IMR-90 (cell line): ENCODE results near the gene PPP1R2.

Source experiments
- BHLHE40 ChIP-seq: fragments of 150-350 bp; IDR thresholded peaks from 2 replicates; pipeline ENCODE4 v1.6.1; 2016; ENCODE audit warnings: mild to moderate bottlenecking, low read depth, low read length
- CEBPB ChIP-seq: IDR thresholded peaks from 2 replicates; pipeline ENCODE4 v1.6.1; 2012; ENCODE audit warnings: low read depth, low read length, improper control_type of control experiment
- CHD1 ChIP-seq: IDR thresholded peaks from 2 replicates; pipeline ENCODE4 v1.6.1; 2012; ENCODE audit warnings: low read depth, low read length, improper control_type of control experiment
- CTCF ChIP-seq: conservative IDR thresholded peaks from 2 replicates; pipeline ENCODE4 v1.5.1; 2012; ENCODE audit warnings: mild to moderate bottlenecking, low read depth, low read length, improper control_type of control experiment
- FOS ChIP-seq: fragments of 150-350 bp; IDR thresholded peaks from 2 replicates; pipeline ENCODE4 v1.6.1; 2016; ENCODE audit warnings: low read depth, low read length
- MAZ ChIP-seq: IDR thresholded peaks from 2 replicates; pipeline ENCODE4 v1.6.1; 2012; ENCODE audit warnings: low read depth, mild to moderate bottlenecking, low read length, improper control_type of control experiment, moderate library complexity, borderline replicate concordance
- MXI1 ChIP-seq: IDR thresholded peaks from 2 replicates; pipeline ENCODE4 v1.6.1; 2012; ENCODE audit warnings: low read depth, mild to moderate bottlenecking, low read length, moderate library complexity, borderline replicate concordance
- NFE2L2 ChIP-seq: fragments of 150-350 bp; IDR thresholded peaks from 2 replicates; pipeline ENCODE4 v1.6.1; 2016; ENCODE audit warnings: low read depth, mild to moderate bottlenecking, low read length
- POLR2A ChIP-seq: IDR thresholded peaks from 2 replicates; pipeline ENCODE4 v1.6.1; 2012; ENCODE audit warnings: mild to moderate bottlenecking, low read depth, low read length
- RAD21 ChIP-seq: IDR thresholded peaks from 2 replicates; pipeline ENCODE4 v1.6.1; 2012; ENCODE audit warnings: low read length, improper control_type of control experiment
- RCOR1 ChIP-seq: IDR thresholded peaks from 2 replicates; pipeline ENCODE4 v1.6.1; 2012; ENCODE audit warnings: mild to moderate bottlenecking, low read length, improper control_type of control experiment; ENCODE audit not compliant: insufficient replicate concordance
- RFX5 ChIP-seq: IDR thresholded peaks from 2 replicates; pipeline ENCODE4 v1.8.0; 2012; ENCODE audit warnings: low read depth, mild to moderate bottlenecking, low read length, moderate library complexity
- TF ChIP-seq, protein P1 (sequence below): fragments of 150-350 bp; IDR thresholded peaks from 2 replicates; pipeline ENCODE4 v1.6.1; 2016; ENCODE audit warnings: low read depth, mild to moderate bottlenecking, low read length, moderate library complexity, borderline replicate concordance
- TF ChIP-seq, protein P2 (sequence below): fragments of 150-350 bp; IDR thresholded peaks from 2 replicates; pipeline ENCODE4 v1.6.1; 2017; ENCODE audit warnings: mild to moderate bottlenecking, antibody characterized with exemption, low read length, low read depth

GRCh38 chr3:195548501-195548900, 5.4 kb upstream of the PPP1R2 start:
- TF ChIP-seq CEBPB (no peak), CTCF (no peak), POLR2A (no peak), MAZ (no peak), RFX5 (no peak), RCOR1 (no peak), MXI1 (no peak), CHD1 (no peak), RAD21 (no peak), FOS (no peak), BHLHE40 (no peak), NFE2L2 (no peak)
- TF ChIP-seq, protein P1, sequence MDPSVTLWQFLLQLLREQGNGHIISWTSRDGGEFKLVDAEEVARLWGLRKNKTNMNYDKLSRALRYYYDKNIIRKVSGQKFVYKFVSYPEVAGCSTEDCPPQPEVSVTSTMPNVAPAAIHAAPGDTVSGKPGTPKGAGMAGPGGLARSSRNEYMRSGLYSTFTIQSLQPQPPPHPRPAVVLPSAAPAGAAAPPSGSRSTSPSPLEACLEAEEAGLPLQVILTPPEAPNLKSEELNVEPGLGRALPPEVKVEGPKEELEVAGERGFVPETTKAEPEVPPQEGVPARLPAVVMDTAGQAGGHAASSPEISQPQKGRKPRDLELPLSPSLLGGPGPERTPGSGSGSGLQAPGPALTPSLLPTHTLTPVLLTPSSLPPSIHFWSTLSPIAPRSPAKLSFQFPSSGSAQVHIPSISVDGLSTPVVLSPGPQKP, result no peak
- TF ChIP-seq, protein P2, sequence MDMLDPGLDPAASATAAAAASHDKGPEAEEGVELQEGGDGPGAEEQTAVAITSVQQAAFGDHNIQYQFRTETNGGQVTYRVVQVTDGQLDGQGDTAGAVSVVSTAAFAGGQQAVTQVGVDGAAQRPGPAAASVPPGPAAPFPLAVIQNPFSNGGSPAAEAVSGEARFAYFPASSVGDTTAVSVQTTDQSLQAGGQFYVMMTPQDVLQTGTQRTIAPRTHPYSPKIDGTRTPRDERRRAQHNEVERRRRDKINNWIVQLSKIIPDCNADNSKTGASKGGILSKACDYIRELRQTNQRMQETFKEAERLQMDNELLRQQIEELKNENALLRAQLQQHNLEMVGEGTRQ, result no peak
